Skin epidermis (tissue), 12 donors: ENCODE data around the gene PIP4K2A.
"Not testable (repeated sequence)": the region's sequence is repeated elsewhere in the genome, so short reads cannot be mapped to it uniquely, and the experiment has no call there.

Source experiments
- H3K27ac ChIP-seq, 21 experiments: fragments of 200-600 bp; sonication (generic) in 11 of 21; one replicate each; pipeline ENCODE4 v1.5.0; 2020; ENCODE audit warnings: mild to moderate bottlenecking in 3 of 21, inconsistent platforms in 2 of 21, moderate library complexity in 2 of 21
- H3K4me3 ChIP-seq, 7 experiments: fragments of 200-600 bp; sonication (generic) in 2 of 7; one replicate each; pipeline ENCODE4 v1.5.0; 2020; ENCODE audit warnings: inconsistent platforms in 2 of 7, mild to moderate bottlenecking in 2 of 7, moderate library complexity in 1 of 7

The PIP4K2A gene

GRCh38 chr10:22699976-22700375 is 14.4 kb downstream of the PIP4K2A start:
- Histone ChIP-seq H3K27ac (no peak overlapping the region), H3K4me3 (no peak overlapping the region)

GRCh38 chr10:22698941-22699440 is 15.4 kb downstream of the PIP4K2A start:
- no peak overlapping the region for H3K27ac ChIP-seq

GRCh38 chr10:22697800-22698199 is 16.6 kb downstream of the PIP4K2A start:
- Histone ChIP-seq H3K4me3 (no peak overlapping the region), H3K27ac (no peak overlapping the region)

More at GRCh38 chr10:22698941-22699440, 15.4 kb downstream of the PIP4K2A start:
- H3K4me3 ChIP-seq = no peak overlapping the region

DNA sequence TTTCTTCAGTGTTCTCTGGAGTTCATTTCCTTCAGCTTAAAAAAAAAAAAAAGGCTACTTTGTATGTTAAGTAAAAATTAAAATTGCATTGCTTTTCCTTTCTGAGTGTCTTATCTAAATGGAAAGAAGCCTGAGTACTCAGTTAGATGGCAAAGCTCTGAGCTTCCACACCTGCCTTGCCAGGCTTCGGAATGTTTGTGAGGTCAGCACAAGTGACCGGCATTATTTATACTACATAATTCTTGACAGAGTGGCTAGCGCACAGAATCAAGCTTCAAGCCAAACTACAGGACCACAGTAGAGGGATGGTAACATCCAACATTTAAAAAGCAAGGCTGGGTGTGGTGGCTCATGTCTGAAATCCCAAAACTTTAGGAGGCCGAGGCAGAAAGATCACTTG is 17.3 kb downstream of the PIP4K2A start:
- Histone ChIP-seq H3K27ac (no peak overlapping the region), H3K4me3 (no peak overlapping the region)

DNA sequence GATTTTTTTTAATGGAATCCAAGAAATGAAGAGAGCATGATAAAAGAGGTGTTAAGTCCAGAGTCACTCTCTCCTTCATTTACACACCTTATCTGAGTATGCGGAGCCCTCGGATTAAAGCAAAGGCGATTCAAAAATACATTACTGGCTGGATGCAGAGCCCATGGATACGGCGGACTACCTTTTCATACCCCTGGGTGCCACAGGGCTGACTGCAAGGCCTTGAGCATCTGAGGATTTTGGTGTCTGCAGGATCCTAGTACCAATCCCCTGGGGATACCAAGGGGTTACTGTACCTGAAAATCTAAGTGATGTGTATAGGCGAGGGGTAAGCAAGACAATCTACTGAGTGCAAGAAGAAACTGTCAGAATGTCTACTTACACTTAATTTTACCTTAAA is 20.5 kb downstream of the PIP4K2A start:
- Histone ChIP-seq H3K27ac (peak overlapping the region in 1 of 21 experiments; percentile 4), H3K4me3 (no peak overlapping the region)

GRCh38 chr10:22693371-22693784 is 21.0 kb downstream of the PIP4K2A start:
- Histone ChIP-seq H3K4me3 (no peak overlapping the region), H3K27ac (peak overlapping the region in 2 of 21 experiments; percentile 4 to 47)

GRCh38 chr10:22692119-22692518 is 22.3 kb downstream of the PIP4K2A start:
- H3K27ac ChIP-seq = not testable (repeated sequence)

DNA sequence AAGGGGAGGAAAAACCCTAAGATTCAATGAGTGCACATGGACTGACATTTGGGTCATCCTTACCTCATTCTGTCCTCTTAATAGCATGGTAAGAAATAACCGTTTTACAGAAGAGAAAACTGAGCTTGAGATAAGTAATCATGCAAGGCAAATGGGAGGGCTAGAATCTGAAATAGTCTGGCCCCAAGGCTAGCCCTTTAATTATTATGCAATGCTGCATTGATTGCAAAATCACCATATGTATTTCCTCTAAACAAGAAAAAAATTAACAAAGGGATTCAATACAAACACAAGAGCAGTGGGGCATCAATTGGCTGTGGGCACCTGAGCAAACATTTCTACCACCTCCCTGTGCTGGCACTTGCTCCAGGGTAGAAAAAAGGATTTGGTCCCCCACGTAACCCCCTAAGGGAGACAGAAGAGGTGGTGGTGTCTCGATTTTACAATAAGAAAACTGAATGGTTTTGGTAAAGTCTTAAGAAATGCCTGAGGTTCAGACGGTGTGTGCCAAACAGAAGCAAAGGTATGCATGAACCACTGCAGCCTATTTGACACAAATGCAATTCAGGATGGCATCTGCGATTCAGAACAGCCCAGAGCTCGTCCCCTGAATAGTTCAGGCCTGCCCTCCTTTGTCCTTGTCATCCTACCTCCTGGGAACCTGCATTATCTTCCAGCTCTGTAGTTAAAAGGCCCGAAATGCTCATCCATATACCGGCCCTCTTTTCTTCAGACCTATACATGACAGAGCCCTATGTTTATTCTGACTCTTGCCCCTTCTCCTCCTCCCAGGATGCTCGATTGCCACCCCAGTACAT is 23.6 kb downstream of the PIP4K2A start:
- no peak overlapping the region for H3K4me3 ChIP-seq
- H3K27ac ChIP-seq = no peak overlapping the region

More at GRCh38 chr10:22692119-22692518, 22.3 kb downstream of the PIP4K2A start:
- not testable (repeated sequence) for H3K4me3 ChIP-seq

GRCh38 chr10:22690158-22690557 is 24.2 kb downstream of the PIP4K2A start:
- Histone ChIP-seq H3K4me3 (no peak overlapping the region), H3K27ac (no peak overlapping the region)

DNA sequence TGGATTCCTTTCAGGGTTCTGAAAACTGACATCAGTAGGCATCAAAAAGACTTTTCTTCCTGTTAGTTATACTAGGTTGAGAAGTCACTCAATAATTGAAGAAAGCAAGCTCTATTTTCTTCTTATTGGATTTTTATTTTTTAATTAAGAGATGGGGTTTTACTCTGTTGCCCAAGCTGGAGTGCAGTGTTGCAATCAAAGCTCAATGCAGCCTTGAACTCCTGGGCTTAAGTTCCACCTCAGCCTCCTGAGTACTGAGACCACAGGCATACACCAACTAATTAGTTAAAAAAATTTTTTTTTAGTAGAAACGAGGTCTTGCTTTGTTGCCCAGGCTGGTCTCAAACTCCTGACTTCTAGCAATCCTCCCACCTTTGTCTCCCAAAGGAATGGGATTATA is 28.0 kb downstream of the PIP4K2A start:
- Histone ChIP-seq H3K4me3 (no peak overlapping the region), H3K27ac (no peak overlapping the region)

GRCh38 chr10:22685926-22686325 is 28.5 kb downstream of the PIP4K2A start:
- Histone ChIP-seq H3K27ac (peak overlapping the region in 1 of 21 experiments; percentile 10), H3K4me3 (no peak overlapping the region)

GRCh38 chr10:22684699-22685098 is 29.7 kb downstream of the PIP4K2A start:
- Histone ChIP-seq H3K4me3 (no peak overlapping the region), H3K27ac (peak overlapping the region in 2 of 21 experiments; percentile 79 to 84)

- H3K4me3 ChIP-seq = no peak overlapping the region
Observed at GRCh38 chr10:22683140-22683389, 31.3 kb downstream of the PIP4K2A start.

GRCh38 chr10:22682237-22683139 is 31.9 kb downstream of the PIP4K2A start:
- Histone ChIP-seq H3K4me3 (no peak overlapping the region), H3K27ac (peak overlapping the region in 12 of 21 experiments; percentile 9 to 84 (median 49))

More at GRCh38 chr10:22683140-22683389, 31.3 kb downstream of the PIP4K2A start:
- H3K27ac ChIP-seq = peak overlapping the region in 13 of 21 experiments; percentile 4 to 84 (median 49)

DNA sequence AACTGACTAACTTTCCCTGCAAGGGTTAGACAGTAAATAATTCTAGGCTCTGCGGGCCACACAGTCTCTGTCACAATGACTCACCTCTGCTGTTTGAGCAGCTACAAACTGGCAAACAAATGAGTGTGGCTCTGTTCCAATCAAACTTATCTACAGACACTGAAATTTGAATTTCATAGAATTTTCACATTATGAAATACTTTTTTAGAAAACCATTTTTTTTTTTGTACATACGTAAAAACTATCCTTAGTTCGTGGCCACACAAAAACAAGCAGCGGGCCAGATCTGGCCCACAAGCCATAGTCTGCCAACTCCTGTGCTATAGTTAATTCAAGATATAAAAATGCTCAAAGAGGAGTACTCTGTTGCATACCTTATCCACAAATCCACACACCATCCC is 32.6 kb downstream of the PIP4K2A start:
- Histone ChIP-seq H3K4me3 (no peak overlapping the region), H3K27ac (peak overlapping the region in 13 of 21 experiments; percentile 9 to 84 (median 49))

- H3K4me3 ChIP-seq = no peak overlapping the region
- peak overlapping the region in 15 of 21 experiments; percentile 6 to 84 (median 46) for H3K27ac ChIP-seq
Observed at GRCh38 chr10:22681301-22681700, 33.1 kb downstream of the PIP4K2A start.

DNA sequence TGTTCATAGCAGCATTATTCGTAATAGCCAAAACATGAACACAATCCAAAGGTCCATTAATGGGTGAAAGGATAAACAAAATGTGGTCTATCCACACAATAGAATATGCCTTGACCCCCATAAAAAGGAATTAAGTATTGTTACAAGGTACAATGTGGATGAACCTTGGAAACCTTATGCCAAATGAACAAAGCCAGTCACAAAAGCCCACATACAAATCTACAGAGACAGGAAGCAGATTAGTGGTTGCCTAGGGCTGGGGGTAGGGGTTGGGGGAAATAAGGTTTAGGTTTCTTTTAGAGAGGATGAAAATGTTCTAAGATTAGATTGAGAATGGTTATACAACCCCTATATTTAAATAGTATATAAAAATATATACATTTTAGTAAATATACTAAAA is 34.8 kb downstream of the PIP4K2A start:
- Histone ChIP-seq H3K4me3 (no peak overlapping the region), H3K27ac (peak overlapping the region in 2 of 21 experiments; percentile 15 to 84)

DNA sequence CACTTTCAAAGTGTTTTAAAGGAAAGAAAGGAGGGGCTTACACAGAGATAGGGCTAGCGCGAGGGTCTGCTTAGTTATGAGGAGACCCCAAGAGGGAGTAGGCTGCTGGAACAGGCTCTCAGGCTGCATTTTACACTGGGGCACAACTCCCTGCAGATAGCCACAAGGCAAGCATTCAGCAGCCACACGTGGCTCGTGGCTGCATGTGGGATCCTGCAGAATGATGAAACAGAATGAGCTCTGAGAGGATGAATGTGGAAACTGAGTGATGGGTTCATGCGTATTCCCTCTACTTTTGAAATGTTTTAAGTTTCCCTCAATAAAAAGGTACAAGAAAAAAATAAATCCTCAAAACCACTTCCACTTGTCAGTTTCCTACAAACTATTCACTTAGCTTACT is 37.0 kb downstream of the PIP4K2A start:
- peak overlapping the region in 1 of 21 experiments; percentile 53 for H3K27ac ChIP-seq

DNA sequence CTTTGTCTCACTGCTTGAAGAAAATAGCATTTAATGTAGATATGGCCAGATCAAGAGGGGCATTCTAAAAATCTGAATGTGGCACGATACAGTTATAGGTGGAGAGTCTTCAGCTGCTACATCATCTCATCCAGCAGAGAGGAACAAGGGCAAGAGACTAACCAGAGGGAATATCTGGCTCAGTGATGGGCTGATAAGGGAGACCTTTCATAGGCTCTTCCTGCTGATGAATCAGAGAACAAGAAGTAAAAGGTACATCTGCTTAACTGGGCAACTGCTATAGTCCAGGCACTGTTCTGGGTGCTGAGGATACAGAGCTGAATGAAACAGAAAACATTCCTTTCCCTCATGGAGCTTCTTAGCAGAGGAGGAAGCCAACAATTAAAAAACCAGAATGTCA is 37.9 kb downstream of the PIP4K2A start:
- Histone ChIP-seq H3K4me3 (no peak overlapping the region), H3K27ac (peak overlapping the region in 1 of 21 experiments; percentile 53)

More for the DNA sequence above, 37.0 kb downstream of the PIP4K2A start:
- H3K4me3 ChIP-seq = no peak overlapping the region

DNA sequence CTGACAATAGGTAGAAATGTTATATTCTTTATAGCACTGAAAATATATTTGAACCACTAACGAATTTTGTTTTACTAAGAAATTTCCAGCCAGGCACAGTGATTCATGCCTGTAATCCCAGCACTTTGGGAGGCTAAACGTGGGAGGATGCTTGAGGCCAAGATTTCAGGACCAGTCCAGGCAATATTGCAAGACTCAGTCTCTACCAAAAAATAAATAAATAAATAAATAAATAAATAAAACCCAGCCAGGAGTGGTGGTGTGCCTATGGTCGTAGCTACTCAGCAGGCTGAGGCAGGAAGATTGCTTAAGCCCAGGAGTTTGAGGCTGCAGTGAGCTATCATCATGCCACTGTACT is 39.8 kb downstream of the PIP4K2A start:
- Histone ChIP-seq H3K4me3 (no peak overlapping the region), H3K27ac (peak overlapping the region in 1 of 21 experiments; percentile 49)
